Stimulated activated CD8-positive, alpha-beta memory T cell treated with anti-CD3 and anti-CD28 coated beads, Interleukin-12 subunit alpha, Interleukin-12 subunit beta, amount 100 ng/mL, for 24 hours (primary cell): ENCODE measurements around the gene APOBEC3H.

Experiments
- DNase-seq: peaks from one replicate; pipeline ENCODE4 v3.0.0-alpha.2; 2020; ENCODE audit errors: extremely low read depth

APOBEC3H gene

GRCh38 chr22:39081016-39081415 is 16.0 kb upstream of the APOBEC3H start:
- no peak for DNase-seq

- DNase-seq = no peak
Measured at GRCh38 chr22:39081598-39081997, 15.4 kb upstream of the APOBEC3H start.

- DNase-seq = no peak
Measured at GRCh38 chr22:39083212-39084165, 13.6 kb upstream of the APOBEC3H start.

GRCh38 chr22:39084666-39085065 is 12.4 kb upstream of the APOBEC3H start:
- DNase-seq = no peak

- no peak for DNase-seq
Measured at GRCh38 chr22:39087098-39087497, 9.9 kb upstream of the APOBEC3H start.

- DNase-seq = no peak
Measured at GRCh38 chr22:39087881-39088684, 9.0 kb upstream of the APOBEC3H start.

GRCh38 chr22:39088685-39089032 is 8.4 kb upstream of the APOBEC3H start:
- no peak for DNase-seq

- DNase-seq = no peak
Measured at GRCh38 chr22:39089928-39090327, 7.1 kb upstream of the APOBEC3H start.

- peak; percentile 61 for DNase-seq
Measured at GRCh38 chr22:39090426-39091064, 6.5 kb upstream of the APOBEC3H start.

GRCh38 chr22:39091126-39092081 is 5.6 kb upstream of the APOBEC3H start:
- no peak for DNase-seq

- no peak for DNase-seq
Measured at GRCh38 chr22:39092111-39092862, 4.8 kb upstream of the APOBEC3H start.

- no peak for DNase-seq
Measured at GRCh38 chr22:39094717-39095389, 2.2 kb upstream of the APOBEC3H start.

GRCh38 chr22:39095971-39096370 is 1.1 kb upstream of the APOBEC3H start:
- DNase-seq = no peak

- DNase-seq = no peak
Measured at GRCh38 chr22:39098026-39098425, 982 bp downstream of the APOBEC3H start.

GRCh38 chr22:39098576-39098975 is 1.5 kb downstream of the APOBEC3H start:
- DNase-seq = no peak

GRCh38 chr22:39101226-39101625 is 4.2 kb downstream of the APOBEC3H start:
- DNase-seq = no peak

- no peak for DNase-seq
Measured at GRCh38 chr22:39103431-39103830, 6.4 kb downstream of the APOBEC3H start.

GRCh38 chr22:39106326-39106725 is 9.3 kb downstream of the APOBEC3H start:
- DNase-seq = no peak

- no peak for DNase-seq
Measured at GRCh38 chr22:39108487-39108886, 11.4 kb downstream of the APOBEC3H start.

GRCh38 chr22:39109361-39109760 is 12.3 kb downstream of the APOBEC3H start:
- DNase-seq = no peak
